Measurements from ENCODE around the gene MXRA5.
A peak's percentile ranks its signal among the peaks of the same experiment; 100 is the strongest.

The MXRA5 gene

DNA sequence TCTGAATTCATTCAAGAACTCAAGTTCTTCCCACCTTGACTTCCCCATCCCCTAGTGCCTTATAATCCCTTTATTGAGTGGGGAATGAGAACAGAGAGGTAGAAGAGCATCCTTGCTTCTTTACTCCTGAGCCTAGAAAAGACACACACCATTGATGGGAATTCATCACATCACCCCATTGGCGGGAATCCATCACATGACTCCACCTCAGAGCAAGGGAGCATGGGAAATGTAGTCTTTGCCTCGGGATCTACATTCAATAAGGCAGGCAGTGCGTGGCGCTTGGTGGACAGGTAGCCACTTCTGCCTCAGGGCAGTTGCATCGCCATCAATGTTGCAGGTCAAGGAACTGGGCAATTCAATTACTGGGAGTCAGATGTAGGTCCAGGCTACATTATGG is 50.7 kb downstream of the MXRA5 start:
- H2AFZ ChIP-seq (ENCODE audit: insufficient read depth, low read length, poor library complexity): no peak overlapping the region
- H3K27me3 ChIP-seq (ENCODE audit: insufficient read depth, low read length): no peaks in the 10 kb centered on the region
- H2BK120ac ChIP-seq (ENCODE audit: insufficient read depth, low read length, poor library complexity): no peak overlapping the region
- no peak overlapping the region for H3K4ac ChIP-seq (ENCODE audit: low read depth, low read length)
- DNase-seq: peak in 1 of 2 donors; percentile 41
- no peaks in the 10 kb centered on the region for H3K79me1 ChIP-seq (ENCODE audit: low read length)
- H3K9ac ChIP-seq (ENCODE audit: low read length): no peak overlapping the region
- H3K4me3 ChIP-seq (ENCODE audit: low read depth, low read length): no peak overlapping the region
- H4K91ac ChIP-seq (ENCODE audit: low read depth, low read length): no peak overlapping the region
- H3K4me1 ChIP-seq (ENCODE audit: control insufficient read depth in 1 of 2, insufficient read depth in 2 of 2, low read length in 2 of 2): no peaks in the 10 kb centered on the region
- H2BK12ac ChIP-seq (ENCODE audit: low read length): no peak overlapping the region
- H2AK5ac ChIP-seq (ENCODE audit: low read length): no peak overlapping the region
- no peak overlapping the region for H3K18ac ChIP-seq (ENCODE audit: low read length)
- H3K23ac ChIP-seq (ENCODE audit: low read length): no peak overlapping the region
- H3K36me3 ChIP-seq (ENCODE audit: control insufficient read depth in 1 of 2, insufficient read depth in 2 of 2, low read length in 2 of 2): no peaks in the 10 kb centered on the region
- no peak overlapping the region for H3K4me2 ChIP-seq (ENCODE audit: low read length)
- no peaks in the 10 kb centered on the region for H3K79me2 ChIP-seq (ENCODE audit: control insufficient read depth, insufficient read depth, low read length, poor library complexity)
- WGBS (ENCODE audit: extremely low coverage, insufficient coverage, insufficient read length): no CpG with 5 or more reads among the region's 5 CpGs
- H3K9me3 ChIP-seq (ENCODE audit: insufficient read depth, low read depth, low read length): no peaks in the 10 kb centered on the region
- H4K8ac ChIP-seq (ENCODE audit: low read depth, low read length): no peak overlapping the region
- no peak overlapping the region for H3K27ac ChIP-seq (ENCODE audit: low read depth, low read length)
- no peak overlapping the region for H3K14ac ChIP-seq (ENCODE audit: low read length)
- no peak overlapping the region for H4K12ac ChIP-seq (ENCODE audit: low read depth, low read length)
- H2BK5ac ChIP-seq (ENCODE audit: low read depth, low read length, poor library complexity): no peak overlapping the region

DNA sequence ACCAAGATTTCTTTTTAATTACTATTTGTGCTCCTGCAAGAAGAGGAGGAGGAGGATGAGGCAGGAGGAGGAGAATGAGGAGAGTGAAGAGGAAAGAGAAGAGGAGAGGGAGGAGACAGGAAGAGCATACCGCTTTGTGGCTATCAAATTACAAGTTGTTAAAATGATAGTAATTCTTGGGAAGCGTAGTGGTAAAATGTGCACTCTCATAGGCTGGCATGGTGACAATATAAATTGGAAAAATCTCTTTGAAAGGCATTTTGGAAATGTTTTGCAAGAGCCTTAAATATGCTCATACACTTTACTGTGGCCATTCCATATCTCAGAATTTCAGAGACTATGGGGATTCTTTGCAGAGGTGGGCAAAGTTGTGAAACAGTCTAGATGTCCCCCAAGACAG is 53.2 kb downstream of the MXRA5 start:
- H4K12ac ChIP-seq (ENCODE audit: low read depth, low read length): no peak overlapping the region
- H3K18ac ChIP-seq (ENCODE audit: low read length): no peak overlapping the region
- H4K8ac ChIP-seq (ENCODE audit: low read depth, low read length): no peak overlapping the region
- no peak for DNase-seq
- no peak overlapping the region for H2BK120ac ChIP-seq (ENCODE audit: insufficient read depth, low read length, poor library complexity)
- WGBS (ENCODE audit: extremely low coverage, insufficient coverage, insufficient read length): no CpG with 5 or more reads among the region's 2 CpGs
- no peak overlapping the region for H2AK5ac ChIP-seq (ENCODE audit: low read length)
- no peaks in the 10 kb centered on the region for H3K4me1 ChIP-seq (ENCODE audit: control insufficient read depth in 1 of 2, insufficient read depth in 2 of 2, low read length in 2 of 2)
- no peaks in the 10 kb centered on the region for H3K9me3 ChIP-seq (ENCODE audit: insufficient read depth, low read depth, low read length)
- H3K27ac ChIP-seq (ENCODE audit: low read depth, low read length): no peak overlapping the region
- no peak overlapping the region for H3K23ac ChIP-seq (ENCODE audit: low read length)
- H2BK5ac ChIP-seq (ENCODE audit: low read depth, low read length, poor library complexity): no peak overlapping the region
- H2AFZ ChIP-seq (ENCODE audit: insufficient read depth, low read length, poor library complexity): no peak overlapping the region
- no peaks in the 10 kb centered on the region for H3K36me3 ChIP-seq (ENCODE audit: control insufficient read depth in 1 of 2, insufficient read depth in 2 of 2, low read length in 2 of 2)
- no peak overlapping the region for H3K4me3 ChIP-seq (ENCODE audit: low read depth, low read length)
- no peaks in the 10 kb centered on the region for H3K79me2 ChIP-seq (ENCODE audit: control insufficient read depth, insufficient read depth, low read length, poor library complexity)
- H3K4ac ChIP-seq (ENCODE audit: low read depth, low read length): no peak overlapping the region
- no peak overlapping the region for H3K4me2 ChIP-seq (ENCODE audit: low read length)
- no peaks in the 10 kb centered on the region for H3K79me1 ChIP-seq (ENCODE audit: low read length)
- no peak overlapping the region for H3K9ac ChIP-seq (ENCODE audit: low read length)
- H2BK12ac ChIP-seq (ENCODE audit: low read length): no peak overlapping the region
- no peak overlapping the region for H4K91ac ChIP-seq (ENCODE audit: low read depth, low read length)
- no peak overlapping the region for H3K14ac ChIP-seq (ENCODE audit: low read length)
- H3K27me3 ChIP-seq (ENCODE audit: insufficient read depth, low read length): no peaks in the 10 kb centered on the region

DNA sequence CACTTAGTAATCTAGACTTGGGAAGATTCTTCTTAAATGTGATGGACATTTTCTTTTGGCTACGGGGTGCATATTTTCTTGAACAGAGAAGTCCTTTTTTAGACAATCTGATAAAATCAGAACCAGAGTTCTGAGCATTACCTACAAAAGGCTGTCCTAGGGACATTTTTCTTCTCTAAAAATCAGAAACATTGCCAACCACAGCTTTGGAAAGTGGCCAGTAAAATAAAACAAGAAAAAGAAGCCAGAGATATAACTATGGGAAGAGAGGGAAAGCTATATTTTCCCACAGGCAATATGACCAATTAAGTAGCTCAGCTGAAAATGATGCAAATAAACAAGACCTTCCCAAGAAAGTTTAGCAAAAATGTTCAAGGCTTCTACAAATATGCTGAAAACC is 55.9 kb downstream of the MXRA5 start:
- Histone ChIP-seq H2BK5ac (ENCODE audit: low read depth, low read length, poor library complexity) (no peak overlapping the region), H2AFZ (ENCODE audit: insufficient read depth, low read length, poor library complexity) (no peak overlapping the region), H2BK120ac (ENCODE audit: insufficient read depth, low read length, poor library complexity) (no peak overlapping the region), H3K9ac (ENCODE audit: low read length) (no peak overlapping the region), H3K27ac (ENCODE audit: low read depth, low read length) (no peak overlapping the region), H3K4ac (ENCODE audit: low read depth, low read length) (no peak overlapping the region), H3K4me2 (ENCODE audit: low read length) (no peak overlapping the region), H3K79me1 (ENCODE audit: low read length) (no peaks in the 10 kb centered on the region), H3K4me1 (ENCODE audit: control insufficient read depth in 1 of 2, insufficient read depth in 2 of 2, low read length in 2 of 2) (peaks cover 0 to 4% of the 10 kb centered on the region in 2 experiments), H2AK5ac (ENCODE audit: low read length) (no peak overlapping the region), H4K8ac (ENCODE audit: low read depth, low read length) (no peak overlapping the region), H3K18ac (ENCODE audit: low read length) (no peak overlapping the region), H3K14ac (ENCODE audit: low read length) (no peak overlapping the region), H3K36me3 (ENCODE audit: control insufficient read depth in 1 of 2, insufficient read depth in 2 of 2, low read length in 2 of 2) (no peaks in the 10 kb centered on the region), H3K27me3 (ENCODE audit: insufficient read depth, low read length) (no peaks in the 10 kb centered on the region), H3K4me3 (ENCODE audit: low read depth, low read length) (no peak overlapping the region), H4K12ac (ENCODE audit: low read depth, low read length) (no peak overlapping the region), H3K23ac (ENCODE audit: low read length) (no peak overlapping the region), H3K9me3 (ENCODE audit: insufficient read depth, low read depth, low read length) (no peaks in the 10 kb centered on the region), H2BK12ac (ENCODE audit: low read length) (no peak overlapping the region), H4K91ac (ENCODE audit: low read depth, low read length) (no peak overlapping the region), H3K79me2 (ENCODE audit: control insufficient read depth, insufficient read depth, low read length, poor library complexity) (no peaks in the 10 kb centered on the region)
- no peak for DNase-seq
- no CpG with 5 or more reads among the region's 1 CpG for WGBS (ENCODE audit: extremely low coverage, insufficient coverage, insufficient read length)

DNA sequence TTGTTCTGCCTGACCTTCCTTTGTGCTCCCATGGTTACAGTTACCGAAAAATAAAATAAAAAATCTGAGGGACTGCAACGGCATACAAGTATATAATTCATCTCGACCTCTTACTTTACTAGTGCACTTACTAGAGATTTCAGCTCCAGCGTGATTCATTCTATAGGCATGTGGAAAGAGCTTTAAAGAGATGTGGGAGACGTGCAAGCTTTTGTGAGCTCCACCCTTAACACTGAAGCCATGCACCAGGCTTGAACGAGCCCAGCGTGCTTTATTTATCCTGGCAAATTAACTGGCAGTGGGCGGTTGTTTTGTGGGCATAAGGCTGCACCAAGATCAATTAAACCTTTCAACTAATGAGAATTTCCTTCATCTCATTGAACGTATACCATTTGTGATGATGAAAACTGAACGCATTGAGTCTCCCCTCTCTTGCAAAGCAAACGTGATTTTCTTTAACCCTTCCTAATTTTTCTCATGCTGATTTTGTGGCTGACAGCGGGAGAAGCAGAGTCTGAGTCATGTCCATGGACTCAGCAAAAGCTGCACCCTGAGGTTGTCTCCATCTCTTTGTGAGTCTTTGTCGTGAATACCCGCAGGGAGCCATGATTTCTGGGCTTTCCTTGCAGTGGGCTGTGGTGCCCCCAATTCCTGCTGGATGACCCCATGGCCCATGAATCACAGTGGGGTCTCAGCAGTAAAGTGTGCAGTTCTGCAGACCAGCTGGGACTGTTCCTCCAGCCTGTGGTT is 60.1 kb downstream of the MXRA5 start:
- no peak overlapping the region for H3K18ac ChIP-seq (ENCODE audit: low read length)
- H3K9me3 ChIP-seq (ENCODE audit: insufficient read depth, low read depth, low read length): no peaks in the 10 kb centered on the region
- no peak overlapping the region for H4K91ac ChIP-seq (ENCODE audit: low read depth, low read length)
- no peak overlapping the region for H2AFZ ChIP-seq (ENCODE audit: insufficient read depth, low read length, poor library complexity)
- H3K27me3 ChIP-seq (ENCODE audit: insufficient read depth, low read length): no peaks in the 10 kb centered on the region
- no peak overlapping the region for H3K4ac ChIP-seq (ENCODE audit: low read depth, low read length)
- no peak overlapping the region for H4K8ac ChIP-seq (ENCODE audit: low read depth, low read length)
- no peak overlapping the region for H2AK5ac ChIP-seq (ENCODE audit: low read length)
- no peaks in the 10 kb centered on the region for H3K79me2 ChIP-seq (ENCODE audit: control insufficient read depth, insufficient read depth, low read length, poor library complexity)
- peak in 1 of 2 donors; percentile 2 for DNase-seq
- no peak overlapping the region for H3K23ac ChIP-seq (ENCODE audit: low read length)
- no peak overlapping the region for H3K4me2 ChIP-seq (ENCODE audit: low read length)
- H2BK5ac ChIP-seq (ENCODE audit: low read depth, low read length, poor library complexity): no peak overlapping the region
- H3K36me3 ChIP-seq (ENCODE audit: control insufficient read depth in 1 of 2, insufficient read depth in 2 of 2, low read length in 2 of 2): no peaks in the 10 kb centered on the region
- H3K14ac ChIP-seq (ENCODE audit: low read length): no peak overlapping the region
- H3K9ac ChIP-seq (ENCODE audit: low read length): no peak overlapping the region
- H2BK120ac ChIP-seq (ENCODE audit: insufficient read depth, low read length, poor library complexity): no peak overlapping the region
- no peak overlapping the region for H3K27ac ChIP-seq (ENCODE audit: low read depth, low read length)
- peaks cover 0 to 4% of the 10 kb centered on the region in 2 experiments for H3K4me1 ChIP-seq (ENCODE audit: control insufficient read depth in 1 of 2, insufficient read depth in 2 of 2, low read length in 2 of 2)
- WGBS (ENCODE audit: extremely low coverage, insufficient coverage, insufficient read length): no CpG with 5 or more reads among the region's 14 CpGs
- no peak overlapping the region for H2BK12ac ChIP-seq (ENCODE audit: low read length)
- no peaks in the 10 kb centered on the region for H3K79me1 ChIP-seq (ENCODE audit: low read length)
- H4K12ac ChIP-seq (ENCODE audit: low read depth, low read length): no peak overlapping the region
- H3K4me3 ChIP-seq (ENCODE audit: low read depth, low read length): no peak overlapping the region

Data from trophoblast cell (in vitro differentiated cells and primary cell).